ENCODE measurements around the gene CSTA. TPM values are rescaled to one million over a fixed set of nuclear protein-coding genes. Genes with fewer than 3 reads are reported as not detected.

Gene CSTA
- total RNA-seq, 4 donors from 2014 or later, result not detected

DNA sequence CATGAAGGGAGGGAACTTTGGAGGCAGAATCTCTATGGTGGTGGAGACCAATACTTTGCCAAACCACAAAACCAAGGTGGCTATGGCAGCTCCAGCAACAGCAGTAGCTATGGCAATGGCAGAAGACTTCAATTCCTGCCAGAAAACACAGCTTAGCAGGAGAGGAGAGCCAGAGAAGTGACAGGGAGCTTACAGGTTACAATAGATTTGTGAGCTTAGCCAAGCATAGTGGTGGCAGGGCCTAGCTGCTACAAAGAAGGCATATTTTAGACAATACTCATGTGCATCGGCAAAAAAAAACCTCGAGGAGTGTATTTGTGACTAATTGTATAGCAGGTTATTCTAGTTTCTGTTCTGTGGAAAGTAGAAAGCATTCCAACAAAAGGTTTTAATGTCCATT is 6.4 kb upstream of the CSTA start:
- H3K36me3 ChIP-seq, result no peaks in the 10 kb centered on the region
- no peaks in the 10 kb centered on the region for H3K27me3 ChIP-seq
- no peak overlapping the region for H3K27ac ChIP-seq
- no peak for DNase-seq
- no peak overlapping the region for H3K4me3 ChIP-seq
- no peaks in the 10 kb centered on the region for H3K9me3 ChIP-seq
- TF ChIP-seq POLR2A (IDR thresholded peaks at IDR 0.05), result no peak
- TF ChIP-seq, protein P1, sequence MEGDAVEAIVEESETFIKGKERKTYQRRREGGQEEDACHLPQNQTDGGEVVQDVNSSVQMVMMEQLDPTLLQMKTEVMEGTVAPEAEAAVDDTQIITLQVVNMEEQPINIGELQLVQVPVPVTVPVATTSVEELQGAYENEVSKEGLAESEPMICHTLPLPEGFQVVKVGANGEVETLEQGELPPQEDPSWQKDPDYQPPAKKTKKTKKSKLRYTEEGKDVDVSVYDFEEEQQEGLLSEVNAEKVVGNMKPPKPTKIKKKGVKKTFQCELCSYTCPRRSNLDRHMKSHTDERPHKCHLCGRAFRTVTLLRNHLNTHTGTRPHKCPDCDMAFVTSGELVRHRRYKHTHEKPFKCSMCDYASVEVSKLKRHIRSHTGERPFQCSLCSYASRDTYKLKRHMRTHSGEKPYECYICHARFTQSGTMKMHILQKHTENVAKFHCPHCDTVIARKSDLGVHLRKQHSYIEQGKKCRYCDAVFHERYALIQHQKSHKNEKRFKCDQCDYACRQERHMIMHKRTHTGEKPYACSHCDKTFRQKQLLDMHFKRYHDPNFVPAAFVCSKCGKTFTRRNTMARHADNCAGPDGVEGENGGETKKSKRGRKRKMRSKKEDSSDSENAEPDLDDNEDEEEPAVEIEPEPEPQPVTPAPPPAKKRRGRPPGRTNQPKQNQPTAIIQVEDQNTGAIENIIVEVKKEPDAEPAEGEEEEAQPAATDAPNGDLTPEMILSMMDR (IDR thresholded peaks at IDR 0.05), result no peak
- peaks cover 0 to 8% (median 0%) of the 10 kb centered on the region in 4 donors for H3K4me1 ChIP-seq

DNA sequence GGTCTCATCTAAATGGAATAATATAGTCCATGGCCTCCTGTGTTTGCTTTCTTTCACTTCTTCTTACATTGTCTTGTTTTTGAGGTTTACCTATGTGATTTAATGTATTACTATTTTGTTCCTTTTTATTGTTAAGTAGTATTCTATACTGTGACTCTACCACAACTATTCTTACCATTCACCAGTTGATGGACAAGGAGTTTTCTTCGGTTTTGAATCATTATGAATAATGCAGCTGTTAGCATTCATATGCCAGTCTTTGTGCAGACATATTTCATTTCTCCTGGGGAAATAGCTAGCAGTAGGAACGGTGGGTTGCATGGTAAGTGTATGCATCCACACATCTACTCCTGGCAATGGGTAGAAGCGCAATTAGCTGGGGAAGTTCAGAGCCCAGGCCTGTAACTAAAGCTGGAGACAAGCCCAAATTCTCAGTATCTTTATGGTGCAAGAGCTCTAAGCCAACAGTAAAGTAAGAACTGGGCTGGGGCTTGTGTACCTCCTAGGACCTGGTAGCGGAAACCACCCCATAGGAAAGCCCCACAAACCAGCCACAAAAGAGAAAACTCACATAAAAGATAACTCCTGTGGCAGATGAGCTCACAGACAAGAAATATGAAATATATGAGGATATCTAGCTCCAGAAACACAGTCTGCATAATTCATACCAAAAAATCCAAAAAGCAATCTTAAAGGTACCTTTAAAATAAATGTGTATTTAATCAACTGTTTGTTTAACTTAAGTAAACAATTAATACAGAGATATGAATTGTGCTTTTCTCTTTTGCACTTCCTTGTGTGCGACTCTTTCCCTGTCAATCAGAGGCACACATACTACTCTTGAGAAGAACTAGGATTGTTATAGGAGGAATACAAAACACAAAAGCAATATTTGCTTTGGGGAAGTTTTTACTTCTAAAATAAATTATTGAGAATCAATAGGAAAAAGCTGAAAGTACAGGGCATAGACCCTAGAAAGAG is 2.7 kb upstream of the CSTA start:
- no peaks in the 10 kb centered on the region for H3K27me3 ChIP-seq
- no peaks in the 10 kb centered on the region for H3K4me1 ChIP-seq
- DNase-seq, result no peak
- TF ChIP-seq POLR2A (IDR thresholded peaks at IDR 0.05), result no peak
- TF ChIP-seq, protein P1 (IDR thresholded peaks at IDR 0.05), result no peak
- no peaks in the 10 kb centered on the region for H3K36me3 ChIP-seq
- H3K9me3 ChIP-seq, result no peaks in the 10 kb centered on the region
- H3K4me3 ChIP-seq, result no peak overlapping the region
- H3K27ac ChIP-seq, result no peak overlapping the region

DNA sequence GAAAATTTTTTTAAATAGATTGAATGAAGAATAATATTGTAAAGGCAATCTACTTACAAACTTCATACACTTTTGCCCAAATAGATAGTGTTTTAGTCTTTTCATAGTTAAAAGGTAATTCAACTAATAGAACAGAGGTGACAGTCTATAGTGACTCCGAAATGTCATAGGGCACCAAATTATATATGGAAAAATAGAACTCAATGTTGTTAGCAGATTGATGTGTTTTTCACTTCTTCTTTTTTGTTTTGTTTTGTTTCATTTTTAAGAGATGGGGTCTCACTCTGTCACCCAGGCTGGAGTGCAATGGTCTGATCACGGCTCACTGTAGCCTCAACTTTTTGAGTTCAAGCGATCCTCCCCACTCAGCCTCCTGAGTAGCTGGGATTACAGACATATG is 721 bp downstream of the CSTA start:
- H3K27ac ChIP-seq, result no peak overlapping the region

DNA sequence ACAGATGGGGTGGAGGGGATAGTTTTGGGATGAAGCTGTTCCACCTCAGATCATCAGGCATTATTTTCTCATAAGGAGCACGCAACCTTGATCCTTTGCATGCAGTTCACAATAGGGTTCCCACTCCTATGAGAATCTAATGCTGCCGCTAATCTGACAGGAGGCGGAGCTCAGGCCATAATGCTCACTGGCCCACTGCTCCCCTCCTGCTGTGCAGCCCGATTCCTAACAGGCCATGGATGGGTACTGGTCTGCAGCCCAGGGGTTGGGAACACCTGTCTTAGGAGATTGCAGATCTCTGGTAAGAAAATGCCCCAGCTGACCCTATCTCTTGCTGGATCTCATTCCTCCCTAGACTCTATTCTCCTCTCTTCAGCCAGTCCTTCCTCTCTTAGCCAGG is 6.8 kb downstream of the CSTA start:
- no peak for DNase-seq
- no peak overlapping the region for H3K27ac ChIP-seq
- H3K36me3 ChIP-seq, result no peaks in the 10 kb centered on the region
- H3K4me3 ChIP-seq, result no peak overlapping the region
- H3K27me3 ChIP-seq, result no peaks in the 10 kb centered on the region
- TF ChIP-seq POLR2A (IDR thresholded peaks at IDR 0.05), result no peak
- TF ChIP-seq, protein P1 (IDR thresholded peaks at IDR 0.05), result no peak
- H3K4me1 ChIP-seq, result no peaks in the 10 kb centered on the region
- no peaks in the 10 kb centered on the region for H3K9me3 ChIP-seq

More for the DNA sequence above, 721 bp downstream of the CSTA start:
- no peak for DNase-seq
- TF ChIP-seq, protein P1 (IDR thresholded peaks at IDR 0.05), result no peak
- H3K36me3 ChIP-seq, result no peaks in the 10 kb centered on the region
- no peaks in the 10 kb centered on the region for H3K4me1 ChIP-seq
- H3K9me3 ChIP-seq, result no peaks in the 10 kb centered on the region
- no peaks in the 10 kb centered on the region for H3K27me3 ChIP-seq
- H3K4me3 ChIP-seq, result no peak overlapping the region

DNA sequence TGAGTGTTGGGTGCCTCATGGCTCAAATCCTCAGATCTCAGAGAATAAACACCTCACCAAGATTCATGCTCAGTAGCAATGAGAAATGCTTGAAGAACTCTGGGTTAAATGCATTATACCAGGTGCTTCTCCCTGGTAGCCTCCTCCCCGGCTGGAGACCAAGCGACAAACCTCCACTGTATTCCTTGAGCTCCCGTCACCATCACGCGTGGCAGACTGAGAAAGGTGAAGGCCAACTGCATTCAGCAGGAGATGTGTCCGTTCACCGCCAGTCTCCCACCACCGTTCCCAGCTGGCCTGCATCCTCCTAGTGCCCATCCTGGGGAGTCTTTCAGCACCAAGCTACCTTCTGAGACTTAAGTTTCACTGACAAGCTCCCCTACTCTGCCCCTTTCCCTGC is 7.5 kb downstream of the CSTA start:
- no peak overlapping the region for H3K27ac ChIP-seq
- H3K4me3 ChIP-seq, result no peak overlapping the region
- H3K9me3 ChIP-seq, result no peaks in the 10 kb centered on the region
- H3K4me1 ChIP-seq, result no peaks in the 10 kb centered on the region
- TF ChIP-seq, protein P1 (IDR thresholded peaks at IDR 0.05), result no peak
- no peak for TF ChIP-seq POLR2A (IDR thresholded peaks at IDR 0.05)
- H3K36me3 ChIP-seq, result no peaks in the 10 kb centered on the region
- H3K27me3 ChIP-seq, result no peaks in the 10 kb centered on the region
- DNase-seq, result no peak
